Measurements from ENCODE around the gene LSM14A.

DNA sequence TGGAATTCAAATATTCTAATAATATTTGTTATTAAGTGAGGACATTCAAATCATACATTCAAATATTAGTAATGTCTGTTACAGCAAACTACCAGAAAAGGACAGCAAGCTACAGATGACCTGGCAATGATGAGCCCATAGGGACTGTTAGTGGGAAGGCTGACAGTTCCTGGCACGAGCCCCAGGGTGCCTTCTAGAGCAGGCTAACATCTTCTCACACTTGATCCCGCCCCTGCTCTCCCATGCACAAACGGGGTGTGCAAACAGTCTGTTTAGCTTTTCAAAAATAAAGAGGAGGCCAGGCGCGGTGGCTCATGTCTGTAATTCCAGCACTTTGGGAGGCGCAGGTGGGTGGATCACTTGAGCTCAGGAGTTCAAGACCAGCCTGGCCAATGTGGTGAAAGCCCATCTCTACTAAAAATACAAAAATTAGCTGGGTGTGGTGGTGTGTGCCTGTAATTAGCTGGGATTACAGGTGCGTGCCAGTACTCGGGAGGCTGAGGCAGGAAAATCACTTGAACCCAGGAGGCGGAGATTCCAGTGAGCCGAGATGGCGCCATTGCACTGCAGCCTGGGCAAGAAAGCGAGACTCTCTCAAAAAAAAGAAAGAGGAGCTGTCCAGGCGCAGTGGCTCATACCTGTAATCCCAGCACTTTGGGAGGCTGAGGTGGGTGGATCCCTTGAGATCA is 72.5 kb downstream of the LSM14A start:
- TF ChIP-seq MYC (IDR thresholded peaks at IDR 0.05; ENCODE audit: low read depth, low read length) (no peak), MYC (CRISPR knock-in tag; IDR thresholded peaks at IDR 0.05; ENCODE audit: borderline replicate concordance, low read depth) (no peak), ZNF274 (IDR thresholded peaks at IDR 0.05; ENCODE audit: borderline replicate concordance, low read depth, low read length) (no peak), ZNF133 (CRISPR knock-in tag; IDR thresholded peaks at IDR 0.05) (no peak), CCAR2 (IDR thresholded peaks at IDR 0.05; ENCODE audit: low read depth, low read length) (no peak), EP300 (IDR thresholded peaks at IDR 0.05; ENCODE audit: low read length) (no peak), ELF1 (tag; IDR thresholded peaks at IDR 0.05) (no peak), SMAD1 (IDR thresholded peaks at IDR 0.05; ENCODE audit: low read depth, low read length, partially characterized antibody) (no peak), POLR2AphosphoS5 (IDR thresholded peaks at IDR 0.05; ENCODE audit: control insufficient read depth, insufficient read depth, low read depth, low read length) (no peak), TFAM (CRISPR knock-in tag; conservative IDR thresholded peaks at IDR 0.05) (no peak)
- TF ChIP-seq, protein P1, sequence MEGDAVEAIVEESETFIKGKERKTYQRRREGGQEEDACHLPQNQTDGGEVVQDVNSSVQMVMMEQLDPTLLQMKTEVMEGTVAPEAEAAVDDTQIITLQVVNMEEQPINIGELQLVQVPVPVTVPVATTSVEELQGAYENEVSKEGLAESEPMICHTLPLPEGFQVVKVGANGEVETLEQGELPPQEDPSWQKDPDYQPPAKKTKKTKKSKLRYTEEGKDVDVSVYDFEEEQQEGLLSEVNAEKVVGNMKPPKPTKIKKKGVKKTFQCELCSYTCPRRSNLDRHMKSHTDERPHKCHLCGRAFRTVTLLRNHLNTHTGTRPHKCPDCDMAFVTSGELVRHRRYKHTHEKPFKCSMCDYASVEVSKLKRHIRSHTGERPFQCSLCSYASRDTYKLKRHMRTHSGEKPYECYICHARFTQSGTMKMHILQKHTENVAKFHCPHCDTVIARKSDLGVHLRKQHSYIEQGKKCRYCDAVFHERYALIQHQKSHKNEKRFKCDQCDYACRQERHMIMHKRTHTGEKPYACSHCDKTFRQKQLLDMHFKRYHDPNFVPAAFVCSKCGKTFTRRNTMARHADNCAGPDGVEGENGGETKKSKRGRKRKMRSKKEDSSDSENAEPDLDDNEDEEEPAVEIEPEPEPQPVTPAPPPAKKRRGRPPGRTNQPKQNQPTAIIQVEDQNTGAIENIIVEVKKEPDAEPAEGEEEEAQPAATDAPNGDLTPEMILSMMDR (IDR thresholded peaks at IDR 0.05 in 2 of 3, conservative IDR thresholded peaks at IDR 0.05 in 1 of 3; ENCODE audit: insufficient read depth in 2 of 3, low read depth in 1 of 3, low read length in 3 of 3) = peak in 2 of 3 experiments; percentile 9 to 10; a peak in 1 of 6 replicates
- TF ChIP-seq, protein P2, sequence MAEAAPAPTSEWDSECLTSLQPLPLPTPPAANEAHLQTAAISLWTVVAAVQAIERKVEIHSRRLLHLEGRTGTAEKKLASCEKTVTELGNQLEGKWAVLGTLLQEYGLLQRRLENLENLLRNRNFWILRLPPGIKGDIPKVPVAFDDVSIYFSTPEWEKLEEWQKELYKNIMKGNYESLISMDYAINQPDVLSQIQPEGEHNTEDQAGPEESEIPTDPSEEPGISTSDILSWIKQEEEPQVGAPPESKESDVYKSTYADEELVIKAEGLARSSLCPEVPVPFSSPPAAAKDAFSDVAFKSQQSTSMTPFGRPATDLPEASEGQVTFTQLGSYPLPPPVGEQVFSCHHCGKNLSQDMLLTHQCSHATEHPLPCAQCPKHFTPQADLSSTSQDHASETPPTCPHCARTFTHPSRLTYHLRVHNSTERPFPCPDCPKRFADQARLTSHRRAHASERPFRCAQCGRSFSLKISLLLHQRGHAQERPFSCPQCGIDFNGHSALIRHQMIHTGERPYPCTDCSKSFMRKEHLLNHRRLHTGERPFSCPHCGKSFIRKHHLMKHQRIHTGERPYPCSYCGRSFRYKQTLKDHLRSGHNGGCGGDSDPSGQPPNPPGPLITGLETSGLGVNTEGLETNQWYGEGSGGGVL (CRISPR knock-in tag; IDR thresholded peaks at IDR 0.05) = no peak
- TF ChIP-seq, protein P3, sequence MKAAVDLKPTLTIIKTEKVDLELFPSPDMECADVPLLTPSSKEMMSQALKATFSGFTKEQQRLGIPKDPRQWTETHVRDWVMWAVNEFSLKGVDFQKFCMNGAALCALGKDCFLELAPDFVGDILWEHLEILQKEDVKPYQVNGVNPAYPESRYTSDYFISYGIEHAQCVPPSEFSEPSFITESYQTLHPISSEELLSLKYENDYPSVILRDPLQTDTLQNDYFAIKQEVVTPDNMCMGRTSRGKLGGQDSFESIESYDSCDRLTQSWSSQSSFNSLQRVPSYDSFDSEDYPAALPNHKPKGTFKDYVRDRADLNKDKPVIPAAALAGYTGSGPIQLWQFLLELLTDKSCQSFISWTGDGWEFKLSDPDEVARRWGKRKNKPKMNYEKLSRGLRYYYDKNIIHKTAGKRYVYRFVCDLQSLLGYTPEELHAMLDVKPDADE (conservative IDR thresholded peaks at IDR 0.05; ENCODE audit: control insufficient read depth, low read depth, low read length) = no peak

Data from K562 (cell line).